Stimulated activated CD4-positive, alpha-beta T cell treated with anti-CD3 and anti-CD28 coated beads, Interleukin-15, amount 100 ng/mL, for 1 hour (primary cell): Measurements from ENCODE around the gene ANAPC7.
"Not testable (repeated sequence)": the region's sequence is repeated elsewhere in the genome, so short reads cannot be mapped to it uniquely, and the experiment has no call there.

Source experiments
- DNase-seq, 2 donors: peaks; one replicate each; pipeline ENCODE4 v3.0.0-alpha.2; 2020; ENCODE audit warnings: low read depth in 1 of 2, low spot score in 1 of 2

Gene ANAPC7

GRCh38 chr12:110349514-110350151 lies 53.9 kb downstream of the ANAPC7 start:
- peak in 1 of 2 donors; percentile 25 for DNase-seq

GRCh38 chr12:110349096-110349495 lies 54.4 kb downstream of the ANAPC7 start:
- no peak for DNase-seq

GRCh38 chr12:110348431-110349059 lies 55.0 kb downstream of the ANAPC7 start:
- DNase-seq = no peak

GRCh38 chr12:110347767-110348166 lies 55.7 kb downstream of the ANAPC7 start:
- DNase-seq = no peak

DNA sequence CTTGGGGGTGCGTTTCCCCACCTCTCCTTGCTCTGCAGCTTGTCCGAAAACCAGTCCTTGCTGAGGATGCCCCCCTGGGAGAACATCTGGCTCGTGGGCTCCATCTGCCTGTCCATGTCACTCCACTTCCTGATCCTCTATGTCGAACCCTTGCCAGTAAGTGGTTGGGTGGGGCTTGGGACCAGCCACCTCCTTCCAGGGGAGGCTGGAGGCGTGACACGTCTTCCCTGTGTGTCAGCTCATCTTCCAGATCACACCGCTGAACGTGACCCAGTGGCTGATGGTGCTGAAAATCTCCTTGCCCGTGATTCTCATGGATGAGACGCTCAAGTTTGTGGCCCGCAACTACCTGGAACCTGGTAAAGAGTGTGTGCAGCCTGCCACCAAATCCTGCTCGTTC lies 57.5 kb downstream of the ANAPC7 start:
- DNase-seq = no peak

DNA sequence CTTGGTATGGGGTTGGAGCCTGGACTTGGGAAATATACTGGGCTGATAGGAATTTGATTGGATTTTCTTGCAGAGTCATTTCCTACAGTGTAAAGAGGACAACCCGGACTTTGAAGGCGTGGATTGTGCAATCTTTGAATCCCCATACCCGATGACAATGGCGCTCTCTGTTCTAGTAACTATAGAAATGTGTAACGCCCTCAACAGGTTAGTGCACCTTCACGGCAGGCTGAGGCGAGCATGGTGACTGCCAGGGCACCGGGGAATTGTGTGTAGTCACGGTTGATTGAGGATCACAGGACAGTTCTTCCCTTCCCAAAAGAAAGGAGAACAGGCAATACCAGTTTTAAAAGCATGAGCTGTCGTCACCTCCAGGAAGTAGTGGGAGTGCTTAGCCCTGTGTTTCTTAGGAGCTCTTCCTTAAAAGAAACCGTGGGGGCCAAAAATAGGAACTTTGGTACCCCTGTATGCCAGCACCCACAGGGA lies 58.3 kb downstream of the ANAPC7 start:
- no peak for DNase-seq

DNA sequence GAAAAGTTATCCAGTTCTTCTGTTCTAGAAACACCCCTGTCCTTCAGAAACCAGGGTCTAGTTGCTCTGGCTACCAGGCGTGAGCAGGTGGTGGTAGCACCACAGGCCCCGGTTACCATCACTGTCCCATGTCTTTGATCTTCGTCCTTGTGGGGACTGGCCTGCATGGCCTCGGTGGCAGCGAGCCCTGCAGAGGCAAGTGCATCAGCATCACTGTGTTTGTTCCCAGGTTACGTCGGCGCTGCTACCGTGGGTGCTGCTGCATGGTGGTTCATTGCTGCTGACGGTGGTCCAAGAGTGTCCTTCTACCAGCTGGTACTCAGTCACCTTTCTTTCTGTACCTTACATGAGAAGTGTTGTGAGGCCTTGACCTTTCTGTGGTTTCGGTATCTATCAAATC lies 58.9 kb downstream of the ANAPC7 start:
- no peak for DNase-seq

DNA sequence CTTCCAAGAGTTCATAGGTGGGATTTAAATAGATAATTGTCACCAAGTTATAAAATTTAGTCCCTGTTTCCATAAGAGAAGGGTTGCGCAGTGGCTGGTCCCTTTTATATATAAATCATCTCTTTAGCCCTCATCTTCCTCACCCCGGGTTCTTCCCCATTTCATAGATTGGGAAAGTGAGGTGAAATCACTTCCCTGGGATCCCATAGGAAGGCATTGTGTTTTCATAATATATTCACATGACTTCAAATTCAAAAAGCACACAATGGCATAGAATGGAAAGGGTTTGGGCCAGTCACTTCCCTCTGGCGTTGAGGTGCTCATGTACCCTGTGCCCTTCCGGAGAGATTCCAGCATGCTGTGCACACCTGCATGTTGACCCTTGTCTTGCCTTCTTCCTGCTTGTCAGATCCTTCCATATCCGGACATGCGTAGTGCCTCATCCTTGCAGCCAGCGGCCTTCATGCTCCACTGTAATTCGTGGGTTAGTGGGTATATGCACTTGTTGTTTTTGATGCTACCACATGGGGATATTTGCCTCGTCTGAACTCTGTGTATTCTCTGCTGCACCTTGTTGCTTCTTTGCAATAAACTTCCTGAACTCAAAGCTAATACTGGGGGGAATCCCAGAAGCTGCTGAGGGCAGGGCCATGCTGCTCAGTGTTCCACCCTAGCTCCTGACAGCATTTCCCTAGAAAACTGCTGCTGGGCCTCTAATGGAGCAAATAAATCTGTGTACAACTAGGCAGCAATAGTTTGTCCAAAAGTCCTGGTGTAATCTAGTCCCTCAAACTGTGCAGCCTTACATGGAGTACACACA lies 59.6 kb downstream of the ANAPC7 start:
- no peak for DNase-seq

- no peak for DNase-seq
These were observed 60.4 kb downstream of the ANAPC7 start for GRCh38 chr12:110343114-110343513.

GRCh38 chr12:110342157-110342556 lies 61.4 kb downstream of the ANAPC7 start:
- no peak for DNase-seq

GRCh38 chr12:110340706-110341105 lies 62.8 kb downstream of the ANAPC7 start:
- no peak for DNase-seq

- DNase-seq = not testable (repeated sequence)
These were observed 63.2 kb downstream of the ANAPC7 start for GRCh38 chr12:110340261-110340660.

DNA sequence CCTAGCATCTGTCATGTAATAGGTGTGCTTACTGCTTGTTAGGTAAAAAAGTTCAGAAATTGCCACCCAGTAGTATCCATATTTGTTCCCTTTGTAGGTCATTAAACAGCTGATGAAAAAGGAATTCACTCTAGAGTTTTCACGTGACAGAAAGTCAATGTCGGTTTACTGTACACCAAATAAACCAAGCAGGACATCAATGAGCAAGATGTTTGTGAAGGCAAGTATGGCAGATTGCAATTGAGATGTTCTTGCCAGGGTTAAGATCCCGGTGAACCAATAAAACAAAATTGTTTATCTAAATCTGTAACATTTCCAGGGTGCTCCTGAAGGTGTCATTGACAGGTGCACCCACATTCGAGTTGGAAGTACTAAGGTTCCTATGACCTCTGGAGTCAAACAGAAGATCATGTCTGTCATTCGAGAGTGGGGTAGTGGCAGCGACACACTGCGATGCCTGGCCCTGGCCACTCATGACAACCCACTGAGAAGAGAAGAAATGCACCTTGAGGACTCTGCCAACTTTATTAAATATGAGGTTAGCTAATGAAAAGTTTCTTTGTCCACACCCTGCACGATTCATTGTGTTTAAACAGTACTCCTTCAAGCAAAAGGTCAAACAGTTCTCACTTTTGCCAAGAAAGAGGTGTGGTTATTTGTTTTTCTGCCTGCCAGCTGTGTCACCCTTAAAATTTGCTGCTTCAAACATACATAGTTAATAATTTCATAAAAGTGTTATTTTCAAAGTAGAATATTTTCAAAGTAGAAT lies 64.1 kb downstream of the ANAPC7 start:
- no peak for DNase-seq

GRCh38 chr12:110338754-110339153 lies 64.8 kb downstream of the ANAPC7 start:
- DNase-seq = no peak

DNA sequence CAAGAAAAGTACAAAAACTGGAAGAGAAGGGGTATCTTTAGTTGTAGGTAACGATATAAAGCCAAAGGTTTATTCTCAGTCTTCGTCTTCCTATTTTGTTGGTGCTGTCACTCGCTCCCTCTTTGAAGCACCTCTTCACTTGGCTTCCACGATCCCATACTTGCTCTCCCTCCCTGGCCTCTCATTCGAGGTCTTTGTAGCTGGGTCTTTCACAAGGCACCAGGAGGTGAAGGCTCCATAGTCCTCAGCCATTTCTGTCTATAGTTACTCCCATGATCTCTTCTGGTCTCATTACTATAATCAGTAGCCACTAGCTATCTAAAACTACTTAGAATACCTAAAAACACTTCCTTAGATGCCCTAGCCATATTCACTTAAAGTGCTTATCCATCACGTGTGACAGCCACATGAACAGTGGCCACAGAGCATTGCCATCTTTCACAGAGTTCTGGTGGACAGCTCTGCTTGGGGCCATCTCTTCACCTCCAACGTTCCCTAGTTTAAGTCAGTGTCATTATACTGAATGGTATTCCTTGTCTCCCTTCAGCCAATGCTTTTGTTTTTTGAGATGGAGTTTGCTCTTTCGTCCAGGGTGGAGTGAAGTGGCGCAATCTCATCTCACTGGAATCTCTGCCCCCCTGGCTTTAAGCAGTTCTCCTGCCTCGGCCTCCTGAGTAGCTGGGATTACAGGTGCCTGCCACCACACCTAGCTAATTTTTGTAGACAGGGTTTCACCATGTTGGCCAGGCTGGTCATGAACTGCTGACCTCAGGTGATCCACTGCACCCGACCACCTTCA lies 65.4 kb downstream of the ANAPC7 start:
- no peak for DNase-seq

GRCh38 chr12:110335481-110336045 lies 67.9 kb downstream of the ANAPC7 start:
- DNase-seq = no peak

GRCh38 chr12:110333201-110333600 lies 70.3 kb downstream of the ANAPC7 start:
- no peak for DNase-seq

DNA sequence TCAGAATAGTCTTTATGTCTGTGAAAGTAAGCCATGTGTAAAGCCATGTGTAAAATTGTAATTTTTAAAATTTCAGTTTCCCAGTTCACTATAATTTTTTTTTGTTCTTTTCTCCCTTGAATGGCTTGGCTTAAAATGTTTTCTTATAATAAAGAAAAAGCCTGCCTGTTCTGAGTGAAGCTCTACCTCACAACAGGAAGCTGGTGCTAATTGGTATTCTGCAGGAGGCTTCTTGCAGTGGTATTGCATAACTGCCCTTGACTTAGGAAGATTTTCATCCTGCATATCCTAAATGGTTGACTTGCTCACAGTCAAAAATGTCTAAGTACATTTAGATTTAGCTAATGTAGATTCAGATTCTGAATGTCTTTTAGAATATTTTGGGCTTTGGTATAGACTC lies 73.0 kb downstream of the ANAPC7 start:
- no peak for DNase-seq

GRCh38 chr12:110330124-110330523 lies 73.4 kb downstream of the ANAPC7 start:
- DNase-seq = no peak

GRCh38 chr12:110329710-110330109 lies 73.8 kb downstream of the ANAPC7 start:
- no peak for DNase-seq
